ENCODE results near the gene APOBEC3F. TPM values are rescaled to one million over a fixed set of nuclear protein-coding genes. Genes with fewer than 3 reads are reported as not detected.
"Not testable (repeated sequence)": the region's sequence is repeated elsewhere in the genome, so short reads cannot be mapped to it uniquely, and the experiment has no call there.

Gene APOBEC3F
- 76.8 and 86.4 TPM in 2 replicates for total RNA-seq
- total RNA-seq (2013), result 19.3 TPM
- polyA plus RNA-seq, result 22.0 and 23.3 TPM in 2 replicates
- polyA minus RNA-seq, result 16.1 and 27.8 TPM in 2 replicates

DNA sequence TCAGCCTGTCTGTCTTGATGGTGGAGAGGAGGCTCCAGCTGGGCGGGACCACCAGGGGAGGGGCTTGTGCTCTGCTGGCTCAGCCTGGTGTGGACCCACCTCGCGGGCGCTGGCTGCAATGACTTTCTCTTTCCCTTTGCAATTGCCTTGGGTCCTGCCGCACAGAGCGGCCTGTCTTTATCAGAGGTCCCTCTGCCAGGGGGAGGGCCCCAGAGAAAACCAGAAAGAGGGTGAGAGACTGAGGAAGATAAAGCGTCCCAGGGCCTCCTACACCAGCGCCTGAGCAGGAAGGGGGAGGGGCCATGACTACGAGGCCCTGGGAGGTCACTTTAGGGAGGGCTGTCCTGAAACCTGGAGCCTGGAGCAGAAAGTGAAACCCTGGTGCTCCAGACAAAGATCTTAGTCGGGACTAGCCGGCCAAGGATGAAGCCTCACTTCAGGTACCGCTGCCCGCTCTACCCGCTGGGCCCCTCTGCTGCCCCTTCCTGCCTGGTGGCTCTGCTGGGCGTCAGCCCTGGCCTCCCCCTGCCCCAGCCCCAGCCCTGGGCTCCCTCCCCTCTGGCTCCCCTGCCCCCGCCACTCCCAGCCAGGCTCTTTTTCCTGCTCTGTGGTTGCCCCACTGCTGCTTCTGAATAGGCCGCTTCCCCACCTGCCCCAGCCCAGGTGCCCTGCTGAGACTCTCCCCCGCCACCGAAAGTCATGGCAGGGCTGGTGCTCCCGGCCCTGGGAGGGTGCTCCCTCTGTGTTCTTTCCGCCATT lies at the start of gene APOBEC3F:
TSS of gene APOBEC3F (plus strand) at position 327 of the 759 bp plus-strand sequence. CDS start at position 424, 97 bp downstream.
- Mint-ChIP-seq H3K4me1 (peaks cover 51% of the 10 kb centered on the region), H3K4me3 (peak within 1 kb of the TSS; percentile 92), H3K27ac (peak within 1 kb of the TSS; percentile 96)
- not testable (repeated sequence) for H3K27me3 Mint-ChIP-seq; H3K9me3 ChIP-seq (ENCODE audit: control extremely low read depth in 1 of 3, control insufficient read depth in 2 of 3, insufficient read depth in 1 of 3, low read length in 2 of 3); H4K20me1 ChIP-seq (ENCODE audit: control insufficient read depth, insufficient read depth, low read length, poor library complexity, severe bottlenecking); H3K27me3 ChIP-seq (replicated peaks in 1 of 4; ENCODE audit: control extremely low read depth in 1 of 4, control insufficient read depth in 3 of 4, insufficient read depth in 4 of 4, low read length in 3 of 4); H3K9me3 Mint-ChIP-seq (ENCODE audit: insufficient read depth)
- peak within 1 kb of the TSS; percentile 89 for H3K9ac ChIP-seq (ENCODE audit: low read length)
- peak within 1 kb of the TSS; percentile 72 to 91 for H3K27ac ChIP-seq (ENCODE audit: low read length in 2 of 2)
- peak within 1 kb of the TSS; percentile 60 for H2AFZ ChIP-seq (ENCODE audit: insufficient read depth, low read depth, low read length, poor library complexity, severe bottlenecking)
- H3K36me3 ChIP-seq (replicated peaks in 1 of 2; ENCODE audit: control extremely low read depth in 1 of 2, control insufficient read depth in 1 of 2, extremely low read depth in 1 of 2, insufficient read depth in 2 of 2, low read length in 1 of 2), result peaks cover 0 to 14% of the 10 kb centered on the region in 2 experiments
- H3K4me2 ChIP-seq (replicated peaks; ENCODE audit: low read depth, low read length, poor library complexity, severe bottlenecking), result peak within 1 kb of the TSS; percentile 89
- ChIA-PET POLR2A (interaction anchor here (0.6 kb wide), 1 partner anchor 33 kb away, joined by 3 read pairs; no protein-coding TSS in a partner anchor), CTCF (interaction anchor here (1.5 kb wide), 1 partner anchor 67 kb away, joined by 4 read pairs; no protein-coding TSS in a partner anchor)
- DNase-seq, result peak; percentile 56
- H3K4me3 ChIP-seq (ENCODE audit: control extremely low read depth in 1 of 5, extremely low read depth in 1 of 5, insufficient read depth in 1 of 5, low read depth in 2 of 5, low read length in 4 of 5), result peak within 1 kb of the TSS; percentile 55 to 91 (median 65)
- 0% methylated on average over 12 of the region's 21 CpGs for WGBS (ENCODE audit: insufficient coverage)
- peaks cover 24 to 51% of the 10 kb centered on the region in 2 donors for H3K4me1 ChIP-seq (ENCODE audit: control insufficient read depth in 2 of 2, insufficient read depth in 2 of 2, low read length in 2 of 2)
- peaks cover 46% of the 10 kb centered on the region for H3K79me2 ChIP-seq (ENCODE audit: control insufficient read depth, insufficient read depth, low read length)
- intact Hi-C loops (cut with micrococcal nuclease), result loop anchor here (1.0 to 2.0 kb wide), 2 partner anchors 26 kb away; partner anchors contain the start of gene APOBEC3C
- peak; percentile 85 for ATAC-seq (ENCODE audit: low read depth)

DNA sequence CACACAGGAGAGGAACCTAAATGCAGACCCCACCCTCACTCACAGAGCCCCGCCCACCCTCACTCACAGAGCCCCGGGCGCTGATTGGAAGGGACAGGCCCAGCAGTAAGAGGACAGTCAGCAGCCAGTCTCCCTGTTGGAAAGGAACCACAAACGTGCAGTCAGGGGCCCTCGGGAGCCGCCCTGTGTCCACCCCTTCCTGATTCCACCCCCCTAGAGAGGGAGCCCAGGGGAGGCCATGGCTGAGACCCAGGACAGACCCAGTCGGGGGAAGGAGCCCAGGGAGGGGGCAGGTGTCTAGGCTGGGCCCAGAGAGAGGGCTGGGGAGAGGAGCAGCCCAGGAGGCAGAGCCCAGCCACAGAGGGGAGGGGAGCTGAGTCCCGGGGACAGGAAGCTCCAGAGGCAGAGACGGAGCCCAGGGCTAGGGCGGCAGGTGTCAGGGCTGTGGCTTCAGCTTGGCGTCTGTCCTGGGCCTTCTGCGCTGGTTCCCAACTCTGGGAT lies 47.7 kb upstream of the APOBEC3F start:
- Histone ChIP-seq H3K27me3 (replicated peaks in 1 of 4; ENCODE audit: control extremely low read depth in 1 of 4, control insufficient read depth in 3 of 4, insufficient read depth in 4 of 4, low read length in 3 of 4) (peaks cover 0 to 13% (median 0%) of the 10 kb centered on the region in 4 experiments), H3K4me1 (ENCODE audit: control insufficient read depth in 2 of 2, insufficient read depth in 2 of 2, low read length in 2 of 2) (peaks cover 0 to 13% of the 10 kb centered on the region in 2 donors)
- H3K27ac ChIP-seq (ENCODE audit: low read length in 2 of 2); H3K9ac ChIP-seq (ENCODE audit: low read length); H4K20me1 ChIP-seq (ENCODE audit: control insufficient read depth, insufficient read depth, low read length, poor library complexity, severe bottlenecking); H3K36me3 ChIP-seq (replicated peaks in 1 of 2; ENCODE audit: control extremely low read depth in 1 of 2, control insufficient read depth in 1 of 2, extremely low read depth in 1 of 2, insufficient read depth in 2 of 2, low read length in 1 of 2); H3K4me3 ChIP-seq (ENCODE audit: control extremely low read depth in 1 of 5, extremely low read depth in 1 of 5, insufficient read depth in 1 of 5, low read depth in 2 of 5, low read length in 4 of 5); H3K4me3 Mint-ChIP-seq; H3K79me2 ChIP-seq (ENCODE audit: control insufficient read depth, insufficient read depth, low read length); ATAC-seq (ENCODE audit: low read depth); H2AFZ ChIP-seq (ENCODE audit: insufficient read depth, low read depth, low read length, poor library complexity, severe bottlenecking); DNase-seq; intact Hi-C loops (cut with micrococcal nuclease); POLR2A ChIA-PET; H3K4me2 ChIP-seq (replicated peaks; ENCODE audit: low read depth, low read length, poor library complexity, severe bottlenecking); H3K9me3 Mint-ChIP-seq (ENCODE audit: insufficient read depth); H3K9me3 ChIP-seq (ENCODE audit: control extremely low read depth in 1 of 3, control insufficient read depth in 2 of 3, insufficient read depth in 1 of 3, low read length in 2 of 3): not testable (repeated sequence)
- 12% methylated on average over 7 of the region's 12 CpGs for WGBS (ENCODE audit: insufficient coverage)
- Mint-ChIP-seq H3K4me1 (peaks cover 15% of the 10 kb centered on the region), H3K27me3 (peaks cover 15% of the 10 kb centered on the region), H3K27ac (peak overlapping the region; percentile 41)
- CTCF ChIA-PET, result interaction anchor here (2.1 kb wide), 1 partner anchor 10 kb away, joined by 9 read pairs; no protein-coding TSS in a partner anchor
